Lung (tissue), 12 donors: ENCODE measurements around the gene TMEM131. TPM values are rescaled to one million over a fixed set of nuclear protein-coding genes. Genes with fewer than 3 reads are reported as not detected.

Source experiments
- ATAC-seq: fragments of 200-7000 bp; cut with Tn5 transposase; one replicate; pipeline ENCODE4 v1.9.1; 2020; ENCODE audit warnings: moderate number of reproducible peaks; ENCODE audit not compliant: insufficient read depth, low FRiP score
- DNase-seq, 3 donors: peaks; one replicate each; pipeline ENCODE4 v3.0.0-alpha.2; 2013 to 2017
- H3K27ac ChIP-seq, 2 donors: one replicate each; pipeline ENCODE4 v1.5.1; 2013; ENCODE audit warnings: mild to moderate bottlenecking in 2 of 2, moderate library complexity in 2 of 2, control low read depth in 1 of 2, inconsistent platforms in 1 of 2, low read depth in 1 of 2, low read length in 1 of 2
- H3K27me3 ChIP-seq, 3 donors: one replicate each; pipeline ENCODE4 v1.5.1; 2013; ENCODE audit warnings: low read length in 2 of 3; ENCODE audit not compliant: control insufficient read depth in 3 of 3, insufficient read depth in 3 of 3
- H3K36me3 ChIP-seq, 4 donors: one replicate each; pipeline ENCODE4 v1.5.1; 2013; ENCODE audit warnings: low read length in 4 of 4, mild to moderate bottlenecking in 1 of 4, moderate library complexity in 1 of 4; ENCODE audit not compliant: control insufficient read depth in 4 of 4, insufficient read depth in 4 of 4
- H3K4me1 ChIP-seq, 5 donors: one replicate each; pipeline ENCODE4 v1.5.1; 2013; ENCODE audit warnings: low read length in 5 of 5, mild to moderate bottlenecking in 2 of 5, moderate library complexity in 1 of 5; ENCODE audit not compliant: control insufficient read depth in 5 of 5, insufficient read depth in 5 of 5
- H3K4me3 ChIP-seq: one replicate; pipeline ENCODE4 v1.5.1; 2013; ENCODE audit warnings: mild to moderate bottlenecking, control low read depth, moderate library complexity
- H3K9ac ChIP-seq, 2 donors: one replicate each; pipeline ENCODE4 v1.5.1; 2013; ENCODE audit warnings: low read length in 2 of 2, control low read depth in 1 of 2; ENCODE audit not compliant: insufficient read depth in 1 of 2
- H3K9me3 ChIP-seq, 4 donors: one replicate each; pipeline ENCODE4 v1.5.1; 2013; ENCODE audit warnings: low read length in 3 of 4, mild to moderate bottlenecking in 1 of 4, moderate library complexity in 1 of 4; ENCODE audit not compliant: control insufficient read depth in 4 of 4, insufficient read depth in 3 of 4
- WGBS, 2 donors: extraction: QIAGEN DNeasy Blood & Tissue Kit; methylation state at CpG; one replicate each; pipeline ENCODE4 v1.1.7; 2013; 5-methylcytosine and 5-hydroxymethylcytosine counted together
- polyA plus RNA-seq, 2 donors: library from polyadenylated mRNA; stranded (reverse); fragments of 200-250 nt; gene quantifications; one replicate each; pipeline ENCODE4 v1.2.1, GENCODE V29; 2013
- total RNA-seq, 2 donors: library from RNA; depleted of rRNA in 1 of 2; stranded (reverse); fragments of >200 nt in 1 of 2; gene quantifications; one replicate each; pipeline ENCODE4 v1.2.1, GENCODE V29; 2014 to 2021
- TF ChIP-seq, protein P1 (sequence below): IDR thresholded peaks from 2 replicates; pipeline ENCODE4 v1.5.1; 2012; ENCODE audit warnings: mild to moderate bottlenecking; ENCODE audit errors: control extremely low read depth, extremely low read depth
- donor health status: control.
- donor health status: control.
- donor health status: Bipolar disorder and iron deficiency.
- donor health status: healthy.
- donor health status: DM: yes; HTN: yes; CAD: no.

TMEM131 gene
- total and polyA plus RNA-seq, 4 donors, result 9.3 to 54.0 (median 23.7) TPM

DNA sequence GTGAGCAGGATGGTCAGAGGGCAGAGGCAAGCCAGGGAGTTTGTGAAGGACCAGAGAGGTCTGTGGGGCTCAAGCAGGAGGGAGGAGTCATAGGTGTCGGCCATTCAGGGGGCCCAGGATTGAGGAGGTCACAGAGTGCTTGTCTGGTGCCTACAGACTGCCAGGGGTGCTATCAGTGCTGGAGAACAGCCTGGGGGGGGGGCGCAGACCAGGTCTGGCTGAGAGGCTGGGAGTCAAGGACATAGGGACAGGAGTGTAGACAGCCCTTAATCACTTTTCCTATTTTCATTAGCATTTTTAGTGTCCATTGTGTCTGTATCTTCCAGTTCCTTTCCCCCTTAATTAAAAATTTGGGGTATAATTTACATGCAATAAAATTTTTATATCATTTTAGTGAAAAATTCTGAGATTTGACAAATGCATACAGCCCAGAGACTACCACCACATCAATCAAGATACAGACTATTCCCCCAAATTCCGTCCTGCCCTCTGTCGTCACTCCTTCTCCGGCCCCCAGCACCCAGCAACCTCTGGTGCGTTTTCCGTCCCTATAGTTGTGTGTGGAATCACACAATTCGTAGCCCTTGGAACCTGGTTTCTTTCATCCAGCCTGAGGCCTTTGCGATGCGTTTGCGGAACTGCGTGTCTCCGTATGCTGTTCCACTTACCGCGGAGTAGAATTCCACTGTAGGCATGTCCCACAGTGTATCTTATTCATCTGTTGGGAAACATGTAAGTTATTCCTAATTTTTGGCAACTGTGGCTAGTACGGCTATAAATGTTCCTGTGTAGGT, 276.2 kb downstream of the TMEM131 start:
- peaks cover 0 to 6% (median 0%) of the 10 kb centered on the region in 4 donors for H3K9me3 ChIP-seq
- no peak overlapping the region for H3K27ac ChIP-seq
- DNase-seq, result no peak
- TF ChIP-seq, protein P1, sequence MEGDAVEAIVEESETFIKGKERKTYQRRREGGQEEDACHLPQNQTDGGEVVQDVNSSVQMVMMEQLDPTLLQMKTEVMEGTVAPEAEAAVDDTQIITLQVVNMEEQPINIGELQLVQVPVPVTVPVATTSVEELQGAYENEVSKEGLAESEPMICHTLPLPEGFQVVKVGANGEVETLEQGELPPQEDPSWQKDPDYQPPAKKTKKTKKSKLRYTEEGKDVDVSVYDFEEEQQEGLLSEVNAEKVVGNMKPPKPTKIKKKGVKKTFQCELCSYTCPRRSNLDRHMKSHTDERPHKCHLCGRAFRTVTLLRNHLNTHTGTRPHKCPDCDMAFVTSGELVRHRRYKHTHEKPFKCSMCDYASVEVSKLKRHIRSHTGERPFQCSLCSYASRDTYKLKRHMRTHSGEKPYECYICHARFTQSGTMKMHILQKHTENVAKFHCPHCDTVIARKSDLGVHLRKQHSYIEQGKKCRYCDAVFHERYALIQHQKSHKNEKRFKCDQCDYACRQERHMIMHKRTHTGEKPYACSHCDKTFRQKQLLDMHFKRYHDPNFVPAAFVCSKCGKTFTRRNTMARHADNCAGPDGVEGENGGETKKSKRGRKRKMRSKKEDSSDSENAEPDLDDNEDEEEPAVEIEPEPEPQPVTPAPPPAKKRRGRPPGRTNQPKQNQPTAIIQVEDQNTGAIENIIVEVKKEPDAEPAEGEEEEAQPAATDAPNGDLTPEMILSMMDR, result no peak
- no peak overlapping the region for H3K4me3 ChIP-seq
- no peak for ATAC-seq
- no peaks in the 10 kb centered on the region for H3K36me3 ChIP-seq
- H3K27me3 ChIP-seq, result peaks cover 0 to 14% (median 11%) of the 10 kb centered on the region in 3 donors
- H3K4me1 ChIP-seq, result no peaks in the 10 kb centered on the region
- no peak overlapping the region for H3K9ac ChIP-seq
- WGBS, 2 donors, result 94 to 95% methylated on average over 16 of the region's 16 CpGs

DNA sequence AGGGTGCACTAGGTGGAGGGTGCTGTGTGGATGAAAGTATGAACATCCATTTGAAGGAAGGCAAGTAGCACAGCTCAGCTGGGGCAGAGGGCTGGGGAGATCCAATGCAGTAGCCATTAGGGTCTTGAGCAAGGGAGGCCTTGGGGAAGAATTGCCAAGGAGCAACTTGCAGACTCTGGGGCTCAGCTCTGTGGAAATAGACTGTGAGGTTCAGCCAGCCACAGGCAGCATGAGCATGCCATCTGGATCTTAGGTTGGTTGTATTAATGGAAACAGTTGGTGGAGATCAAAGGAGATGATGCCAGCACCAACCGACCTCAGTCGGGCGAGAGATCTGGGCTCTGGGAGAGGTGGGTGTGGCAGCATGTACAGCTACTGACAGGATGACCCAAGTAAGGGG, 276.8 kb downstream of the TMEM131 start:
- H3K4me3 ChIP-seq, result no peak overlapping the region
- TF ChIP-seq, protein P1, result no peak
- no peaks in the 10 kb centered on the region for H3K36me3 ChIP-seq
- H3K9me3 ChIP-seq, result peaks cover 0 to 3% (median 0%) of the 10 kb centered on the region in 4 donors
- DNase-seq, result no peak
- H3K27ac ChIP-seq, result no peak overlapping the region
- WGBS, 2 donors, result 42 to 58% methylated on average over 3 of the region's 3 CpGs
- peaks cover 0 to 11% (median 9%) of the 10 kb centered on the region in 3 donors for H3K27me3 ChIP-seq
- H3K4me1 ChIP-seq, result no peaks in the 10 kb centered on the region
- no peak overlapping the region for H3K9ac ChIP-seq
- no peak for ATAC-seq

DNA sequence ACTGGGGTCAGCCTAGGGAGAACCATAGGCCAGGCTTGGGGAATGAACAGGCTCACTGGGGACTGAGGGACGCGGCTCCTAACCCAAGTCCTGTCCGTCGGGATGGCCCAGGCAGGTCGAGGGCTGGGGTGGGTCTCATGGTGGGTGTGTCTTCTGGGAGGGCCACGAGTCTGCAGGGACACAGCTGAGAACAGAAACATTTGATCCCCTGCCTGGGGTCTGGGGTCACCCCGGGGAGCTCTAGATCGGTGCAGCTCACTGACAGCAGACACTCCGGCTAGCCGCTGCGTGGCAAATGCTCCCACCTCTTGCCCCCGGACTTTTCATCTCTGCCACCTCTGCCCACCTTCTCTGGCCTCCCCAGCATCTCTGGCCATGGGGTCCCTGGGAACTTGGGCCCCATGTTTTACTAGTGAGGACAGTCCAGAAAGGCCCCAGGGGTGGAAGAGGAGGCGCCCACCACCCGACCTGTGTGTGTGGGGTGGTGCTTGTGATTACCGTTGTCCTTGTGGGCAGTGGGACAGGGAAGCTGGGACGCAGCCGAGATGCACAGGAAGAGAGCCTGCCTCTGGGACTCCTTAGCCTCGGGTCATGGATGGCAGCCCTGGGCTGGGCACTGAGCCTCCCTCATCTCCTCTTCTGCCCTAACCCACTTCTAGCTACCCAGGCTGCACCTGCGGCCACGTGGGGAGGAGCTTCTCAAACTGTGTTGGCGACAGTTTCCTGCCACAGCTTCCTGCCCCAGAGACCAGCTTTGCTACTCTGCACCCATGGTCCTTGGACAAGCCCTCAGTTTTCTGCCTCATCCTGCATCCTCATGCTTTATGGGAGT, 277.5 kb downstream of the TMEM131 start:
- Histone ChIP-seq H3K27me3 (peaks cover 0 to 7% (median 2%) of the 10 kb centered on the region in 3 donors), H3K36me3 (no peaks in the 10 kb centered on the region), H3K9me3 (no peaks in the 10 kb centered on the region), H3K9ac (no peak overlapping the region), H3K4me1 (no peaks in the 10 kb centered on the region), H3K4me3 (no peak overlapping the region), H3K27ac (no peak overlapping the region)
- TF ChIP-seq, protein P1, result no peak
- DNase-seq, result no peak
- WGBS, 2 donors, result 69 to 73% methylated on average over 20 to 21 of the region's 21 CpGs
- ATAC-seq, result peak; percentile 32
